Tibial artery (tissue), 4 donors: ENCODE results near the gene FAM131A.

Experiments
- DNase-seq, 2 donors: peaks; one replicate each; pipeline ENCODE4 v3.0.0-alpha.2; 2019
- H3K27ac ChIP-seq, 2 donors: fragments of 200-600 bp; sonication (generic) in 1 of 2; 1 replicate in 1 of 2; 2 replicates in 1 of 2; pipeline ENCODE4 v1.5.1; 2018 to 2019; ENCODE audit warnings: mild to moderate bottlenecking in 1 of 2
- H3K27me3 ChIP-seq, 2 donors: fragments of 200-600 bp; sonication (generic) in 1 of 2; one replicate each; pipeline versions ENCODE4 v1.5.1 to v1.6.0; 2016 to 2019
- H3K36me3 ChIP-seq, 3 donors: fragments of 200-600 bp; sonication (generic) in 2 of 3; one replicate each; pipeline ENCODE4 v1.5.1; 2016 to 2019; ENCODE audit warnings: mild to moderate bottlenecking in 2 of 3
- H3K4me1 ChIP-seq, 4 donors: fragments of 200-600 bp; sonication (generic) in 2 of 4; 1 replicate in 3 of 4; 2 replicates in 1 of 4; pipeline ENCODE4 v1.5.1; 2016 to 2019
- H3K4me3 ChIP-seq, 2 donors: fragments of 200-600 bp; sonication (generic) in 1 of 2; 1 replicate in 1 of 2; 2 replicates in 1 of 2; pipeline ENCODE4 v1.5.1; 2018 to 2019; ENCODE audit warnings: mild to moderate bottlenecking in 2 of 2
- H3K9me3 ChIP-seq, 3 donors: fragments of 200-600 bp; sonication (generic) in 1 of 3; one replicate each; pipeline ENCODE4 v1.5.1; 2016 to 2019
- CTCF ChIP-seq, 2 experiments: fragments of 200-600 bp in 1 of 2; fragments of 450-650 bp in 1 of 2; IDR thresholded peaks; one replicate each; pipeline ENCODE4 v1.5.1; 2017 to 2019; ENCODE audit warnings: antibody characterized with exemption in 2 of 2, mild to moderate bottlenecking in 1 of 2, moderate library complexity in 1 of 2
- intact Hi-C: fragments of 100-400 bp; cut with DNase I; formaldehyde crosslinking; loops from one replicate; pipeline ENCODE4 v1.15.0; 2023; ENCODE audit warnings: low total_unique reads

Gene FAM131A

GRCh38 chr3:184317201-184317600 is 20.2 kb upstream of the FAM131A start:
- intact Hi-C loops = no loop called here
- no peak for DNase-seq
- peaks cover 19 to 42% (median 27%) of the 10 kb centered on the region in 3 donors for H3K36me3 ChIP-seq
- no peak for TF ChIP-seq CTCF (IDR thresholded peaks at IDR 0.05)
- H3K27ac ChIP-seq = peak overlapping the region; percentile 94 to 97
- H3K4me3 ChIP-seq = peak overlapping the region; percentile 76 to 77
- no peaks in the 10 kb centered on the region for H3K27me3 ChIP-seq
- H3K4me1 ChIP-seq = peaks cover 9 to 72% (median 54%) of the 10 kb centered on the region in 4 donors
- no peaks in the 10 kb centered on the region for H3K9me3 ChIP-seq

GRCh38 chr3:184320104-184320445 is 17.3 kb upstream of the FAM131A start:
- Histone ChIP-seq H3K9me3 (no peaks in the 10 kb centered on the region), H3K27ac (peak overlapping the region; percentile 86 to 97), H3K27me3 (no peaks in the 10 kb centered on the region), H3K4me3 (peak overlapping the region; percentile 19 to 46), H3K36me3 (peaks cover 48 to 71% (median 56%) of the 10 kb centered on the region in 3 donors), H3K4me1 (peaks cover 9 to 68% (median 51%) of the 10 kb centered on the region in 4 donors)
- peak; percentile 98 to 99 for DNase-seq
- intact Hi-C loops = no loop called here
- no peak for TF ChIP-seq CTCF (IDR thresholded peaks at IDR 0.05)

GRCh38 chr3:184321666-184322065 is 15.7 kb upstream of the FAM131A start:
- no peak for TF ChIP-seq CTCF (IDR thresholded peaks at IDR 0.05)
- Histone ChIP-seq H3K27ac (peak overlapping the region in 1 of 2 donors; percentile 97), H3K4me1 (peaks cover 9 to 57% (median 41%) of the 10 kb centered on the region in 4 donors), H3K4me3 (no peak overlapping the region), H3K27me3 (no peaks in the 10 kb centered on the region), H3K36me3 (peaks cover 64 to 86% (median 72%) of the 10 kb centered on the region in 3 donors), H3K9me3 (no peaks in the 10 kb centered on the region)
- intact Hi-C loops = no loop called here
- no peak for DNase-seq

- Histone ChIP-seq H3K27me3 (no peaks in the 10 kb centered on the region), H3K4me3 (no peak overlapping the region), H3K4me1 (peaks cover 9 to 44% (median 28%) of the 10 kb centered on the region in 4 donors), H3K27ac (peak overlapping the region; percentile 46 to 97), H3K36me3 (peaks cover 76 to 86% (median 76%) of the 10 kb centered on the region in 3 donors), H3K9me3 (no peaks in the 10 kb centered on the region)
- DNase-seq = peak; percentile 85
- no peak for TF ChIP-seq CTCF (IDR thresholded peaks at IDR 0.05)
- intact Hi-C loops = no loop called here
These were observed 14.5 kb upstream of the FAM131A start for GRCh38 chr3:184322731-184323487.

- H3K9me3 ChIP-seq = no peaks in the 10 kb centered on the region
- H3K4me3 ChIP-seq = no peak overlapping the region
- peaks cover 9 to 36% (median 22%) of the 10 kb centered on the region in 4 donors for H3K4me1 ChIP-seq
- H3K27me3 ChIP-seq = no peaks in the 10 kb centered on the region
- H3K36me3 ChIP-seq = peaks cover 84 to 86% (median 84%) of the 10 kb centered on the region in 3 donors
- no peak for TF ChIP-seq CTCF (IDR thresholded peaks at IDR 0.05)
- H3K27ac ChIP-seq = peak overlapping the region; percentile 46 to 97
- DNase-seq = peak in 1 of 2 donors; percentile 60
- intact Hi-C loops = no loop called here
These were observed 13.7 kb upstream of the FAM131A start for GRCh38 chr3:184323696-184324095.
